HG02973 (cell line): Measurements from ENCODE around the gene TCAF2.
"Not testable (repeated sequence)": the region's sequence is repeated elsewhere in the genome, so short reads cannot be mapped to it uniquely, and the experiment has no call there.

Experiments used
- ATAC-seq: cut with Tn5 transposase; IDR thresholded peaks from one replicate; pipeline ENCODE4 v1.9.1; 2021; ENCODE audit warnings: moderate library complexity; ENCODE audit not compliant: unreplicated experiment

TCAF2 gene

GRCh38 chr7:143620646-143621045, at the start of gene TCAF2:
TSS of gene TCAF2 (plus strand) at chr7:143620974.
- peak; percentile 82 for ATAC-seq

GRCh38 chr7:143571501-143571900, 49.3 kb upstream of the TCAF2 start, which contains the start of gene CTAGE15:
TSS of gene CTAGE15 (plus strand) at chr7:143571801. CDS start at chr7:143571818, 17 bp downstream.
- not testable (repeated sequence) for ATAC-seq

GRCh38 chr7:143588183-143588582, 32.6 kb upstream of the TCAF2 start:
- not testable (repeated sequence) for ATAC-seq

GRCh38 chr7:143589897-143590296, 30.9 kb upstream of the TCAF2 start:
- not testable (repeated sequence) for ATAC-seq

- ATAC-seq: not testable (repeated sequence)
Measured at GRCh38 chr7:143598086-143598485, 22.7 kb upstream of the TCAF2 start.

- not testable (repeated sequence) for ATAC-seq
Measured at GRCh38 chr7:143603549-143603948, 17.2 kb upstream of the TCAF2 start.

- ATAC-seq: not testable (repeated sequence)
Measured at GRCh38 chr7:143606088-143606487, 14.7 kb upstream of the TCAF2 start.

GRCh38 chr7:143615545-143615944, 5.2 kb upstream of the TCAF2 start:
- not testable (repeated sequence) for ATAC-seq

GRCh38 chr7:143617204-143617603, 3.6 kb upstream of the TCAF2 start:
- not testable (repeated sequence) for ATAC-seq

- ATAC-seq: peak; percentile 18
Measured at GRCh38 chr7:143620058-143620457, 716 bp upstream of the TCAF2 start.

GRCh38 chr7:143621175-143621574, 401 bp downstream of the TCAF2 start:
- ATAC-seq: peak; percentile 35

- peak; percentile 37 for ATAC-seq
Measured at GRCh38 chr7:143622130-143622529, 1.4 kb downstream of the TCAF2 start.

GRCh38 chr7:143630653-143631052, 9.9 kb downstream of the TCAF2 start:
- ATAC-seq: not testable (repeated sequence)

- ATAC-seq: not testable (repeated sequence)
Measured at GRCh38 chr7:143632506-143632905, 11.7 kb downstream of the TCAF2 start.

- ATAC-seq: not testable (repeated sequence)
Measured at GRCh38 chr7:143633013-143633618, 12.3 kb downstream of the TCAF2 start.

- ATAC-seq: not testable (repeated sequence)
Measured at GRCh38 chr7:143635364-143636240, 14.8 kb downstream of the TCAF2 start.

GRCh38 chr7:143639372-143639771, 18.6 kb downstream of the TCAF2 start:
- ATAC-seq: peak; percentile 63

GRCh38 chr7:143640528-143641189, 19.9 kb downstream of the TCAF2 start:
- ATAC-seq: not testable (repeated sequence)

GRCh38 chr7:143646598-143646997, 25.8 kb downstream of the TCAF2 start:
- not testable (repeated sequence) for ATAC-seq

- ATAC-seq: not testable (repeated sequence)
Measured at GRCh38 chr7:143649902-143650301, 29.1 kb downstream of the TCAF2 start.

- ATAC-seq: not testable (repeated sequence)
Measured at GRCh38 chr7:143650447-143650846, 29.7 kb downstream of the TCAF2 start.
